AG09319 (cell line): ENCODE data around the gene LMO7.
"Not testable (repeated sequence)": the region's sequence is repeated elsewhere in the genome, so short reads cannot be mapped to it uniquely, and the experiment has no call there.

Source experiments
- DNase-seq: peaks from one replicate; pipeline ENCODE4 v3.0.0-alpha.2; 2010; ENCODE audit warnings: low read depth; ENCODE audit errors: extremely low read depth
- TF ChIP-seq, protein P1 (sequence below): IDR thresholded peaks from 2 replicates; pipeline ENCODE4 v1.5.1; 2011; ENCODE audit warnings: low read depth, mild to moderate bottlenecking, inconsistent platforms, low read length, moderate library complexity

Gene LMO7

DNA sequence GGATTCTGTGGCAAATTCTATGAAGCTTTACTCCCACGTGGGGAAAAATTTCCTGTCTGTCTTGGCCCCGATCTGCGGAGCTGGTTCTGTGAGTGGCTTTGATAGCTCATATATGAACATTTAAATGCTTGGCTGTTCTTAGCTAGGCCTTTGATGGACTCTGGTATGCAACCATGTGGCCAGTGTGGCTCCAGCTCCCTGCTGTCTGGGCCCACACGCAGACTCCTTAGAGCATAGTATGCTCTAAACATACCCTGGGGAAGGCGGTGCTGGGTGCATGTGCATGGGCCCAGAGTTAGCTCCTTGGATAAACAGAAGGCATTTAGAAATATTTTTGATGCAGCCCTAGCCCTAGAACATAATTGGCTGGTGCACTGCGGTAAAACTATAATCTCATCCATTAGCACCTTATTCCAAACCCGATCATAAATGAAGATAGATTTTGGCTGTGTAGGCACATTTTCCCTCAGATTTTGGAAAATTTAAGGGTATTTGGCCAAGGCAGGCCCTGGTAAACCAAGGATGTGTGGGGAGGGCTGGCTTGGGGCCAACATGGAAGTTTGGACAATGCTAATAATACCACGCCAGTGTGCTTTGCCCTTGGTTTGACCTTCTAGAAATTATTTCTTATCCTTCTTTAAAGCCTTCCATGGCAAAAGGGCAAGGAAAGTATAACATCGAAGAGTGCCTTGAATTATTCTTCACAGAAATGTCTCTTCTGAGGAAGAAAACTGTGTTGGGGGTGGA is 153.5 kb downstream of the LMO7 start:
- no peak for DNase-seq
- TF ChIP-seq, protein P1, sequence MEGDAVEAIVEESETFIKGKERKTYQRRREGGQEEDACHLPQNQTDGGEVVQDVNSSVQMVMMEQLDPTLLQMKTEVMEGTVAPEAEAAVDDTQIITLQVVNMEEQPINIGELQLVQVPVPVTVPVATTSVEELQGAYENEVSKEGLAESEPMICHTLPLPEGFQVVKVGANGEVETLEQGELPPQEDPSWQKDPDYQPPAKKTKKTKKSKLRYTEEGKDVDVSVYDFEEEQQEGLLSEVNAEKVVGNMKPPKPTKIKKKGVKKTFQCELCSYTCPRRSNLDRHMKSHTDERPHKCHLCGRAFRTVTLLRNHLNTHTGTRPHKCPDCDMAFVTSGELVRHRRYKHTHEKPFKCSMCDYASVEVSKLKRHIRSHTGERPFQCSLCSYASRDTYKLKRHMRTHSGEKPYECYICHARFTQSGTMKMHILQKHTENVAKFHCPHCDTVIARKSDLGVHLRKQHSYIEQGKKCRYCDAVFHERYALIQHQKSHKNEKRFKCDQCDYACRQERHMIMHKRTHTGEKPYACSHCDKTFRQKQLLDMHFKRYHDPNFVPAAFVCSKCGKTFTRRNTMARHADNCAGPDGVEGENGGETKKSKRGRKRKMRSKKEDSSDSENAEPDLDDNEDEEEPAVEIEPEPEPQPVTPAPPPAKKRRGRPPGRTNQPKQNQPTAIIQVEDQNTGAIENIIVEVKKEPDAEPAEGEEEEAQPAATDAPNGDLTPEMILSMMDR, result no peak

DNA sequence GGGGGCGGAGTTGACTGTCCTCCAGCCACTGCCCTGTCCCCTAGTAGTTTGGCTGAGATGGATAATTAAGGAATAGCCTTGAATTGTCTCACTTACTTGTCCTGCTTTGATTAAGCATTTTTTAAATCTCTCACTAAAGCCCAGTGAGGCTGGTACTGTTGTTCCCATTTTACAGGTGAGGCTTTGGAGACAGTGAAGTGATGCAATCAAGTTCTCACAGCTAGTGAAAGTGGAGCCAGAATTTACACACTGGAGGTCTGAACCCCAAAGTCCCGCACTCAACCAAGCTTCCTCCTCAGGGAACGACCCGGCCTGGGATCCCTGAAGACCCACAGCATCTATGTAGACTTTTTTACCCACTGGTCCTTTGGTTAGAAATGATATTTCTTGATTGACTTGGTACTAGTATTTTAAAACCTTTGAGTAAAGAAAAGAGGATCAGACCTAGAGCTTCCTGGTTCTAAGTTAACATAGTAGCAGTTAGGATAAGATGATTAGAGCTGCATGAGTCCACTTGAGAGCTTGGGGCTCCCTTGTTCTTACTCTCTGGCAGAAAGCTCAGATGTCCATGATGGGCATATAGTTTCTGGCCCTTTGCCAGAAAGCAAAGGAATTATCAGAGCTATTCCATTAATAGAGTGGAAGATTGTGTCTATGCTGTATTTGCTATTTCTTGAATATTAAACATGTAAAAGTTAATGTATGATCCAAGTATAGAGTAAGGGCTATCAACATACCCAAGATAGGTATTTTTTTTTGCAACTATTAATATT is 154.3 kb downstream of the LMO7 start:
- TF ChIP-seq, protein P1, result no peak
- no peak for DNase-seq

- TF ChIP-seq, protein P1, result no peak
- DNase-seq, result no peak
Measured at GRCh38 chr13:75792526-75793187, 156.5 kb downstream of the LMO7 start.

DNA sequence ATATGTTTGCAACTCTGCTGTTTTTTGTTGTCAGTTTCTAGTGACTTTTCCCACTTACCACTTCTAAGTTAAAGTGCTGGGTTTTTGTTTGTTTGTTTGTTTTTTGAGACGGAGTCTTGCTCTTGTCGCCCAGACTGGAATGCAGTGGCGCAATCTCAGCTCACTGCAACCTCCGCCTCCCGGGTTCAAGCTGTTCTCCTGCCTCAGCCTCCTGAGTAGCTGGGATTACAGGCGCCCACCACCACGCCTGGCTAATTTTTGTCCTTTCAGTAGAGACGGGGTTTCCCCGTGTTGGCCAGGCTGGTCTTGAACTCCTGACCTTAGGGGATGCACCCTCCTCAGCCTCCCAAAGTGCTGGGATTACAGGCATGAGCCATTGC is 157.0 kb downstream of the LMO7 start:
- DNase-seq, result not testable (repeated sequence)

- DNase-seq, result no peak
- TF ChIP-seq, protein P1, result no peak
Measured at GRCh38 chr13:75794663-75795062, 158.5 kb downstream of the LMO7 start.

GRCh38 chr13:75795274-75795673 is 159.1 kb downstream of the LMO7 start:
- TF ChIP-seq, protein P1, result no peak
- no peak for DNase-seq

- TF ChIP-seq, protein P1, result no peak
- no peak for DNase-seq
Measured at GRCh38 chr13:75796825-75797224, 160.7 kb downstream of the LMO7 start.
